GM20000 (cell line): ENCODE data around the gene SLC39A11.

ENCODE experiments used
- DNase-seq: peaks from one replicate; pipeline ENCODE4 v3.0.0; 2012; ENCODE audit warnings: low spot score
- TF ChIP-seq, protein P1 (sequence below): IDR thresholded peaks from 2 replicates; pipeline ENCODE4 v1.5.1; 2012; ENCODE audit warnings: mild to moderate bottlenecking, control low read depth; ENCODE audit errors: extremely low read depth, missing control alignments

Gene SLC39A11

DNA sequence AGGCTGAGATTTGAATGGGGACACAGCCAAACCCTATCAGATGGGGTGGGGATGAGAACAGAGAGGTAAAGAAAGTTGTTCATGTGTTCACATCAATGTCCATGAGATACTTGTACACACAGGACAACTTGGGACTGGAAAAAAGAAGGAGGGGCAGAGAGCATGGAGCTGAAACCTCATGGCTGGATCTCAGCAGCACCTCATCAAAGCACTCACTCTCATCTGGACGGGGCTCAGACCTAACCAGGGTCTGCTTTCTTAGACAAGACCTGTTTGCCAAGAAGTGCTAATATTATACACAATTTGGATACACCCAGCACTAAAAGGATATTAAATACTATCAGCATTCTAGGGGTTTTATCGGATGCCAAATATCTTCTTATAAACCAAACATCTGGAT lies 399.8 kb downstream of the SLC39A11 start:
- no peak for DNase-seq
- TF ChIP-seq, protein P1, sequence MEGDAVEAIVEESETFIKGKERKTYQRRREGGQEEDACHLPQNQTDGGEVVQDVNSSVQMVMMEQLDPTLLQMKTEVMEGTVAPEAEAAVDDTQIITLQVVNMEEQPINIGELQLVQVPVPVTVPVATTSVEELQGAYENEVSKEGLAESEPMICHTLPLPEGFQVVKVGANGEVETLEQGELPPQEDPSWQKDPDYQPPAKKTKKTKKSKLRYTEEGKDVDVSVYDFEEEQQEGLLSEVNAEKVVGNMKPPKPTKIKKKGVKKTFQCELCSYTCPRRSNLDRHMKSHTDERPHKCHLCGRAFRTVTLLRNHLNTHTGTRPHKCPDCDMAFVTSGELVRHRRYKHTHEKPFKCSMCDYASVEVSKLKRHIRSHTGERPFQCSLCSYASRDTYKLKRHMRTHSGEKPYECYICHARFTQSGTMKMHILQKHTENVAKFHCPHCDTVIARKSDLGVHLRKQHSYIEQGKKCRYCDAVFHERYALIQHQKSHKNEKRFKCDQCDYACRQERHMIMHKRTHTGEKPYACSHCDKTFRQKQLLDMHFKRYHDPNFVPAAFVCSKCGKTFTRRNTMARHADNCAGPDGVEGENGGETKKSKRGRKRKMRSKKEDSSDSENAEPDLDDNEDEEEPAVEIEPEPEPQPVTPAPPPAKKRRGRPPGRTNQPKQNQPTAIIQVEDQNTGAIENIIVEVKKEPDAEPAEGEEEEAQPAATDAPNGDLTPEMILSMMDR, result no peak

DNA sequence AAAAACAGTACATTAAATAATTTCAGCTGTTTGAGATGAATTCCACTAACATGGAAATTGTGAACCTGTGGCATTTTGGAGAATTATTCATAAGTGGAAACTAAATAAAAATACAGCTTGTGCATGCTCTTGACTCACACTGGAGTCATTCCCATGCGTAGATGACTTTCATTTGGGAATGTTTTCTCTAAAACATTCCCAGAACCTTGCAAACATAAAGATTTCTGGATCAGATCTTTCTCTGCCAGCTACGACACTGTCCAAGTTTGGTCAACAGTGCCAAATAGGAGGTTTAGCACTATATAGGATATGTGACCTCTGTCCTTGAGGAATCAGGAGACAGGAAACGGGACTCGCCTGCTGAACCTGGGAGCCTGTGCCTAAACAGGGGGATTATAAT lies 400.9 kb downstream of the SLC39A11 start:
- no peak for DNase-seq

DNA sequence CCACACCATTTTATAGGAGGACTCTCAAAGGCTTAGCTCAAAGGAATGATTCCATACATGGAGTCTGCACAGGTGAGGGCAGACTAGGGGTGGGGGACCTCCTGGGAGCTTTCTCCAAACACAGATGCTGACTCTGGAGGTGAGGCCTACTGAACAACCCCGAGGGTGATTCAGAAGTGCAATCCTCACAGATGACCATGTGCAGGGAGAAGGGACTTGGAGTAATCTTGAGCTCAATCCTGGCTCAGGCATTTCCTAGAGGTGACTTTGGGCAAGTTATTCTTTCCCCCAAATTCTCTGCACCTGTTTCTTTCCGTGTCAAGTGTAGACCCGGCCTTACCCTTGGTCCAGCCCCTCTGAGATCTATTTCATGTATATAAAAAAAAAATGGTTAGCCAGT lies 401.5 kb downstream of the SLC39A11 start:
- TF ChIP-seq, protein P1, result no peak
- DNase-seq, result no peak

More for the DNA sequence above, 400.9 kb downstream of the SLC39A11 start:
- TF ChIP-seq, protein P1, result no peak

DNA sequence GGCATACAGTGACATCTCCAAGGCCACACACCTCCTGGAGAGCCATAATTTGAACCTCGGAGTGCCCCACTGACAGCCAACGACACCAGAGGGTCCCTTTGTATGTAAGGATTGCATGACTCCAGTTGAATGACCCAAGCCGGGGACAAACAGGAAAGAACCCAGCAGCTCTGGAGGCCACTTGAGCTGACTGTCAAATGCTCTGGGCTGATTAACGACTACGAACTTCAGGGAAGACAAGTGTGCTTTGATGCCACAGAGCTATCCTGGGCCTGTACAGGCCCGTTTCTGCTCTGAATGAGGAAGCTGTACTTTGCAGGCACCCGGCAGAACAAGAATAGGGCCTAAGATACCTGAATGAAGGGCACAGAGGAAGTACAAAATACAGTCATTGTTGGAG lies 404.6 kb downstream of the SLC39A11 start:
- TF ChIP-seq, protein P1, result no peak

DNA sequence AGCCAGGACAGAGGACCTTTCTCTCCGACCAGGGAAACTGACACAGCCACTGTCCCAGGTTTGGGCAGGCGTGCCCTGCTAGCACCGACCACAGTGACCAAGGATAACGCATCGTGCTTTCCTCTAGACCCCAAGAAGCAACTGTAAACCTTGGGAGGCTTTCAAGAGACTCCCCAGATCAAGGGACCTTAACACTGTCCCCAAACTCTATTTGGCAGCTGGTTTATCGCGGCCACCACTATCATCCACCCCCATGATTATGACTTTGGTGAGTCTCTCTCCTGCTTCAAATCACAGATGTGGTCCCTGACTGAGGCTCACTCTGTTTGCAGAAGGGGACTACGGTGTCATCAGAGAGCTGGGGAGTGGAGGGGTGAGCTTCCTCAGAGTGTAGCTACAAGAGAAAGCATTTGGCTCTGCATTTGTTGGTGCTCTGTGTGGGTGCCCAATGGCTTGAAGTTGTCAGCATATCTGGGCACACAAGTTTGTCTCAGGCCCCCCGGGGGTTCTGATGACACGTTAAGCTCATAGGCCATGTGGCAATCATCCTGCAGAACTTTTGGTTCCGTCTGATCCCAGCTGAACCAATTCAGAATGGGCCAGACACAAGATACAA lies 408.0 kb downstream of the SLC39A11 start:
- TF ChIP-seq, protein P1, result no peak
- no peak for DNase-seq

More for the DNA sequence above, 404.6 kb downstream of the SLC39A11 start:
- DNase-seq, result no peak

DNA sequence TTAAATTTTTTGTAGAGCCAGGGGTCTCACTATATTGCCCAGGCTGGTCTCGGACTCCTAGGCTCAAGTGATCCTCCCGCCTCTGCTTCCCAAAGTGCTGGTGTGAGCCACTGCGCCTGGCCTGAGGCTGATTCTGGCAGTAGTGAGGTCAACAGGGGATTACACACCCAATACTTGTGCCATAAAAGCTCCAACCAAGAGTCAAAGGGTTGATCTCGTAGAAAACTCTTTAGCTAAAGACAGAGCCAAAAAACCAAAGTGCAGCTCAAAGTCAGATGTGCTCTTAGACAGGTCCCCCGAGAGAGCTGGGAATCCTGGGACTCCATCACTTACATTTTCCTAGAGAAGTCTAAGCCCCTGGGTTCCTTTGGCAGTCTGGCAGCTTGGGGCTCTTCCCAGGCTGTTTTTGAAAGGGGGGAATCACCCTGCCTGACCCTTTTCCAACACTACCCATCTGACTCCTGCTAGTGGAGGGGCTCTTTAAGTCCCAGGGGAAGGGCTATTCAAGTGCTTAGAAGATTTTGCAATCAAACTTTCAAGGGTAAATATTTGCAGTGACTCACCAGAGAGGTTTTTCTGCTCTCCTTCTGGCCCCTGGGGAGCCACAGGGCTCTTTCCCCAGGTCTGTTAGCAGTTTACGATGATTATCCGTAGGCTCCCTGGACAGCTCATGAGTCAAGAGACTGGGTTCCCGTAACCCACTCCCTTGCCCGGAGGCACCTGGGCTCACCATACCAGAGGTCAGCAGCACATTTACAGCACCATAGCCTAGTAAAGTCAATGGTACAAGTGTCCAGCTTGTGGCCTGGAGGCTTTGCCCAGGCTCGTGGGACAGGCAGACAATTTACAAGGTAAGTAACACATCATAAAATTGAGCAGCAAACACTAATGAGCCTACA lies 408.7 kb downstream of the SLC39A11 start:
- TF ChIP-seq, protein P1, result no peak
- DNase-seq, result no peak

DNA sequence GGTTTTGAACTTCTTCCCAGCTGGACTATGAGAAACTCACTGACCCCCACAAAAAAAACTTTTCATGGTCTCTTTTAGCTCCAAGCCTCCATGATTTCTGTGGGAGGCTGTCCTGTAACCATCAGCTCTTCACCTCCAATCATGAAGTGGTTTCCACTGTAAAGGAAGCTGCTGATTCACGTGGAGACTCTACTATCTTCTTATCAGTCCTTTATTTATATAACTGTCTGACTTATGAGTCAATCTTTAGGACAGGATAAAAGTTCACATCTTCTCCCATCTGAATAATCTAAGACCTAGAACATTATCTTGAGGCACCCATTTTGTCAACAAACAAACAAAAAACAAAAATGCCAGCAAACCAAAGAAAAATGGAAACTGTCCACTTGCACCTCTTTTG lies 409.9 kb downstream of the SLC39A11 start:
- TF ChIP-seq, protein P1, result no peak
- DNase-seq, result no peak
